ENCODE measurements around the gene MCTP1.
A peak's percentile ranks its signal among the peaks of the same experiment; 100 is the strongest.

MCTP1 gene

GRCh38 chr5:94811331-94811730, 473.6 kb downstream of the MCTP1 start:
- H3K4me3 ChIP-seq (ENCODE audit: control insufficient read depth, low read depth, low read length), result no peak overlapping the region
- DNase-seq (ENCODE audit: low read depth), result no peak
- TF ChIP-seq CTCF (conservative IDR thresholded peaks at IDR 0.05; ENCODE audit: control insufficient read depth, insufficient read depth, low read depth, low read length), result no peak

- no peak for DNase-seq (ENCODE audit: low read depth)
Measured at GRCh38 chr5:94810877-94811276, 474.0 kb downstream of the MCTP1 start.

GRCh38 chr5:94810281-94810680, 474.6 kb downstream of the MCTP1 start:
- DNase-seq (ENCODE audit: low read depth), result no peak
- TF ChIP-seq CTCF (conservative IDR thresholded peaks at IDR 0.05; ENCODE audit: control insufficient read depth, insufficient read depth, low read depth, low read length), result no peak
- H3K4me3 ChIP-seq (ENCODE audit: control insufficient read depth, low read depth, low read length), result no peak overlapping the region

More at GRCh38 chr5:94810877-94811276, 474.0 kb downstream of the MCTP1 start:
- H3K4me3 ChIP-seq (ENCODE audit: control insufficient read depth, low read depth, low read length), result no peak overlapping the region
- no peak for TF ChIP-seq CTCF (conservative IDR thresholded peaks at IDR 0.05; ENCODE audit: control insufficient read depth, insufficient read depth, low read depth, low read length)

- no peak overlapping the region for H3K4me3 ChIP-seq (ENCODE audit: control insufficient read depth, low read depth, low read length)
- no peak for TF ChIP-seq CTCF (conservative IDR thresholded peaks at IDR 0.05; ENCODE audit: control insufficient read depth, insufficient read depth, low read depth, low read length)
- no peak for DNase-seq (ENCODE audit: low read depth)
Measured at GRCh38 chr5:94808497-94808896, 476.4 kb downstream of the MCTP1 start.

- no peak for TF ChIP-seq CTCF (conservative IDR thresholded peaks at IDR 0.05; ENCODE audit: control insufficient read depth, insufficient read depth, low read depth, low read length)
- no peak for DNase-seq (ENCODE audit: low read depth)
Measured at GRCh38 chr5:94807985-94808384, 476.9 kb downstream of the MCTP1 start.

GRCh38 chr5:94802450-94802849, 482.4 kb downstream of the MCTP1 start:
- TF ChIP-seq CTCF (conservative IDR thresholded peaks at IDR 0.05; ENCODE audit: control insufficient read depth, insufficient read depth, low read depth, low read length), result no peak
- no peak overlapping the region for H3K4me3 ChIP-seq (ENCODE audit: control insufficient read depth, low read depth, low read length)
- DNase-seq (ENCODE audit: low read depth), result peak; percentile 23

More at GRCh38 chr5:94807985-94808384, 476.9 kb downstream of the MCTP1 start:
- H3K4me3 ChIP-seq (ENCODE audit: control insufficient read depth, low read depth, low read length), result no peak overlapping the region

GRCh38 chr5:94796586-94796985, 488.3 kb downstream of the MCTP1 start:
- no peak for DNase-seq (ENCODE audit: low read depth)
- TF ChIP-seq CTCF (conservative IDR thresholded peaks at IDR 0.05; ENCODE audit: control insufficient read depth, insufficient read depth, low read depth, low read length), result no peak
- H3K4me3 ChIP-seq (ENCODE audit: control insufficient read depth, low read depth, low read length), result no peak overlapping the region

All from fibroblast of mammary gland (primary cell).